Measurements from ENCODE around the gene CEP97. TPM values are rescaled to one million over a fixed set of nuclear protein-coding genes. Genes with fewer than 3 reads are reported as not detected.

CEP97 gene
- total and polyA plus RNA-seq, 2 experiments from 2014 or later = 5.0 to 19.0 TPM

GRCh38 chr3:101817992-101818391 is 93.6 kb downstream of the CEP97 start:
- H3K9me2 ChIP-seq (ENCODE audit: insufficient read depth) = no peaks in the 10 kb centered on the region
- no peak overlapping the region for H3K27ac Mint-ChIP-seq
- no peak overlapping the region for H3K4me3 Mint-ChIP-seq
- H3K36me3 Mint-ChIP-seq (ENCODE audit: low read depth) = 0 out of 3 replicates have a peak, but pooled peaks cover 6% of the 10 kb centered on the region
- peaks cover 6% of the 10 kb centered on the region; the same call in 2 of the 3 replicates for H3K4me1 Mint-ChIP-seq
- no peak overlapping the region for H3K4me2 ChIP-seq
- H3K9me3 Mint-ChIP-seq = no peaks in the 10 kb centered on the region
- peaks cover 4% of the 10 kb centered on the region for H3K27me3 Mint-ChIP-seq (ENCODE audit: insufficient read depth, low read depth, poor library complexity)
- H3K36me3 ChIP-seq (ENCODE audit: insufficient read depth) = peaks cover 3% of the 10 kb centered on the region; the same call in 1 of the 2 replicates
- DNase-seq (ENCODE audit: low spot score) (no peak), ATAC-seq (no peak)
- H3K79me2 ChIP-seq (replicated peaks; ENCODE audit: insufficient read depth) = no peaks in the 10 kb centered on the region
- H3K27ac ChIP-seq (ENCODE audit: low read depth) = no peak overlapping the region
- H2AFZ ChIP-seq = no peak overlapping the region
- TF ChIP-seq ZNF331 (CRISPR knock-in tag; IDR thresholded peaks at IDR 0.05; ENCODE audit: low read depth) = no peak
- no peak for TF ChIP-seq ZNF462 (CRISPR knock-in tag; IDR thresholded peaks at IDR 0.05)
- TF ChIP-seq CREB1 (CRISPR knock-in tag; IDR thresholded peaks at IDR 0.05; ENCODE audit: low read depth) = no peak
- no peak for TF ChIP-seq EZH2phosphoT487 (IDR thresholded peaks at IDR 0.05; ENCODE audit: unreplicated experiment)
- TF ChIP-seq JUNB (IDR thresholded peaks at IDR 0.05; ENCODE audit: unreplicated experiment) = no peak
- no peak for TF ChIP-seq NANOG (IDR thresholded peaks at IDR 0.05; ENCODE audit: borderline replicate concordance)
- TF ChIP-seq ETS1 (IDR thresholded peaks at IDR 0.05) = no peak
- TF ChIP-seq REST (IDR thresholded peaks at IDR 0.05; ENCODE audit: unreplicated experiment) = no peak
- TF ChIP-seq POLR2AphosphoS5 (IDR thresholded peaks at IDR 0.05; ENCODE audit: low read depth) = no peak
- TF ChIP-seq EZH2 (IDR thresholded peaks at IDR 0.05; ENCODE audit: low read depth, unreplicated experiment) = no peak
- no peak for TF ChIP-seq CTCF (conservative IDR thresholded peaks at IDR 0.05; ENCODE audit: low read depth in 2 of 2)
- no peak for TF ChIP-seq ZNF114 (CRISPR knock-in tag; IDR thresholded peaks at IDR 0.05)
- no peak for TF ChIP-seq STAT1 (IDR thresholded peaks at IDR 0.05; ENCODE audit: unreplicated experiment)
- no peaks in the 10 kb centered on the region for H4K20me1 ChIP-seq (replicated peaks; ENCODE audit: insufficient read depth)
- H3F3A ChIP-seq (replicated peaks; ENCODE audit: low read depth) = no peaks in the 10 kb centered on the region
- no peaks in the 10 kb centered on the region for H3K27me3 ChIP-seq (ENCODE audit: insufficient read depth)
- H3K4me3 ChIP-seq = no peak overlapping the region
- no peaks in the 10 kb centered on the region for H3K4me1 ChIP-seq (ENCODE audit: insufficient read depth)
